Activated B cell treated with CpG ODN at 0.5 μM for 24 hours (primary cell): Measurements from ENCODE around the gene DOP1A. TPM values are rescaled to one million over a fixed set of nuclear protein-coding genes. Genes with fewer than 3 reads are reported as not detected.

Source experiments
- ATAC-seq: fragments of 200-7000 bp; cut with Tn5 transposase; one replicate; pipeline ENCODE4 v1.10.0; 2021; ENCODE audit warnings: low read depth, mild to moderate bottlenecking, moderate library complexity
- CTCF ChIA-PET: fragments of 350-600 bp; sonication (Branson Sonifier 250); formaldehyde crosslinking; loops from one replicate; lab custom pipeline; 2021; ENCODE audit warnings: antibody characterized with exemption; lab: Charles Lee
- POLR2A ChIA-PET: fragments of 350-600 bp; sonication (Branson Sonifier 250); formaldehyde crosslinking; loops from one replicate; lab custom pipeline; 2021; ENCODE audit warnings: antibody characterized with exemption; lab: Charles Lee
- DNase-seq: peaks from one replicate; pipeline ENCODE4 v3.0.0; 2022
- H3K27ac Mint-ChIP-seq: one replicate; pipeline ENCODE4 v1.8.0; 2020; ENCODE audit warnings: mixed read lengths
- H3K27me3 Mint-ChIP-seq: one replicate; pipeline ENCODE4 v1.8.0; 2021; ENCODE audit warnings: mixed read lengths
- H3K36me3 Mint-ChIP-seq: one replicate; pipeline ENCODE4 v1.8.0; 2021; ENCODE audit warnings: low read depth, mixed read lengths
- H3K4me1 Mint-ChIP-seq: one replicate; pipeline ENCODE4 v1.8.0; 2021; ENCODE audit warnings: mixed read lengths
- H3K4me3 Mint-ChIP-seq: one replicate; pipeline ENCODE4 v1.8.0; 2020; ENCODE audit warnings: mild to moderate bottlenecking, mixed read lengths
- H3K9me3 Mint-ChIP-seq: one replicate; pipeline ENCODE4 v1.8.0; 2020; ENCODE audit warnings: mixed read lengths
- intact Hi-C: fragments of 100-400 bp; cut with micrococcal nuclease; formaldehyde crosslinking; loops from one replicate; pipeline ENCODE4 v1.15.1; 2024
- total RNA-seq: library from RNA; stranded (reverse); gene quantifications from 2 replicates; pipeline ENCODE4 v1.2.3, GENCODE V29; 2022
- TF ChIP-seq, protein P1 (sequence below): fragments of 200-600 bp; IDR thresholded peaks from one replicate; pipeline ENCODE4 v1.8.0; 2022; ENCODE audit warnings: antibody characterized with exemption, mild to moderate bottlenecking

Gene DOP1A
- total RNA-seq, 1 donor from 2014 or later = 30.8 TPM

- CTCF ChIA-PET = interaction anchor here (1.2 kb wide), 1 partner anchor 46 kb away, joined by 3 read pairs; the partner anchor contains the start of gene DOP1A
- intact Hi-C loops = no loop called here
- DNase-seq = no peak
Measured at GRCh38 chr6:83113258-83113657, 45.8 kb downstream of the DOP1A start.

GRCh38 chr6:83114164-83114563, 46.7 kb downstream of the DOP1A start:
- intact Hi-C loops = no loop called here
- H3K9me3 Mint-ChIP-seq = no peaks in the 10 kb centered on the region
- peaks cover 38% of the 10 kb centered on the region for H3K36me3 Mint-ChIP-seq
- POLR2A ChIA-PET = no interaction called here
- DNase-seq (no peak), ATAC-seq (no peak)
- CTCF ChIA-PET = interaction anchor here (1.1 kb wide), 1 partner anchor 47 kb away, joined by 3 read pairs; the partner anchor contains the start of gene DOP1A
- H3K27ac Mint-ChIP-seq = no peak overlapping the region
- H3K4me3 Mint-ChIP-seq = no peak overlapping the region
- H3K4me1 Mint-ChIP-seq = peaks cover 10% of the 10 kb centered on the region
- TF ChIP-seq, protein P1, sequence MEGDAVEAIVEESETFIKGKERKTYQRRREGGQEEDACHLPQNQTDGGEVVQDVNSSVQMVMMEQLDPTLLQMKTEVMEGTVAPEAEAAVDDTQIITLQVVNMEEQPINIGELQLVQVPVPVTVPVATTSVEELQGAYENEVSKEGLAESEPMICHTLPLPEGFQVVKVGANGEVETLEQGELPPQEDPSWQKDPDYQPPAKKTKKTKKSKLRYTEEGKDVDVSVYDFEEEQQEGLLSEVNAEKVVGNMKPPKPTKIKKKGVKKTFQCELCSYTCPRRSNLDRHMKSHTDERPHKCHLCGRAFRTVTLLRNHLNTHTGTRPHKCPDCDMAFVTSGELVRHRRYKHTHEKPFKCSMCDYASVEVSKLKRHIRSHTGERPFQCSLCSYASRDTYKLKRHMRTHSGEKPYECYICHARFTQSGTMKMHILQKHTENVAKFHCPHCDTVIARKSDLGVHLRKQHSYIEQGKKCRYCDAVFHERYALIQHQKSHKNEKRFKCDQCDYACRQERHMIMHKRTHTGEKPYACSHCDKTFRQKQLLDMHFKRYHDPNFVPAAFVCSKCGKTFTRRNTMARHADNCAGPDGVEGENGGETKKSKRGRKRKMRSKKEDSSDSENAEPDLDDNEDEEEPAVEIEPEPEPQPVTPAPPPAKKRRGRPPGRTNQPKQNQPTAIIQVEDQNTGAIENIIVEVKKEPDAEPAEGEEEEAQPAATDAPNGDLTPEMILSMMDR = no peak
- H3K27me3 Mint-ChIP-seq = no peaks in the 10 kb centered on the region

More at GRCh38 chr6:83113258-83113657, 45.8 kb downstream of the DOP1A start:
- no peak overlapping the region for H3K4me3 Mint-ChIP-seq
- H3K27ac Mint-ChIP-seq = no peak overlapping the region
- ATAC-seq = no peak
- no peaks in the 10 kb centered on the region for H3K9me3 Mint-ChIP-seq
- POLR2A ChIA-PET = no interaction called here
- TF ChIP-seq, protein P1 = no peak
- H3K27me3 Mint-ChIP-seq = no peaks in the 10 kb centered on the region
- peaks cover 40% of the 10 kb centered on the region for H3K36me3 Mint-ChIP-seq
- H3K4me1 Mint-ChIP-seq = peaks cover 10% of the 10 kb centered on the region

- POLR2A ChIA-PET = no interaction called here
Measured at GRCh38 chr6:83117802-83118201, 50.3 kb downstream of the DOP1A start.

DNA sequence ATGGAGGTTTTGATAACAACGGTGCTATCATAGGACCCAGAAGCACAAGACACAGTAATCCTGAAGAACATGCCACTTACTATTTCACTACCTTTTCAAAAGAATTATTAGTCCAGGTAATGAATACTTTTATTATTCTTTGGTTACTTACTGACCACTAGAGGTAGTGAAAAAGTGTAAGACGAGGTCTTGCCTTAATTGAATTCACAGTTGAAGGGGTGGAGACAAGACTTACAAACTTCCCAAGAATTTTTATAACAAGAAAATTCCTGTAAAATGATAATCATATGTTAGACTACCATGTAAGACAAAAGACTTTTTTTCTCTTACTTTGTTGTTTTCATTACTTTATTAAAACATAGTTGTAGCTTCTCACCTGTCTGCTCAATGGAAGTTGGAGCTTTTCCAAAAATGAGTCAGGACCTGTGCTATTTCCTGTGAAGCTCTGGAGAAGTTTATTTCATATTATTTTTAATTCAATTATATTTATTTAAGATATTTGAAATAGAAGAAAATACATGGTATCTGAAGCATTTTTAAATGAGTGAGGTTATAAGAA, 52.4 kb downstream of the DOP1A start:
- Mint-ChIP-seq H3K9me3 (no peaks in the 10 kb centered on the region), H3K4me1 (no peaks in the 10 kb centered on the region), H3K4me3 (no peak overlapping the region), H3K36me3 (peaks cover 43% of the 10 kb centered on the region), H3K27me3 (no peaks in the 10 kb centered on the region), H3K27ac (no peak overlapping the region)
- intact Hi-C loops = loop anchor here (2.0 kb wide), 1 partner anchor 53 kb away; the partner anchor contains the start of gene DOP1A
- TF ChIP-seq, protein P1 = no peak
- ATAC-seq = no peak
- POLR2A ChIA-PET = no interaction called here
- CTCF ChIA-PET = interaction anchor here (3.2 kb wide), 1 partner anchor 53 kb away, joined by 12 read pairs; the partner anchor contains the start of gene DOP1A
- DNase-seq = no peak

More at GRCh38 chr6:83117802-83118201, 50.3 kb downstream of the DOP1A start:
- no peaks in the 10 kb centered on the region for H3K27me3 Mint-ChIP-seq
- DNase-seq = no peak
- H3K27ac Mint-ChIP-seq = no peak overlapping the region
- CTCF ChIA-PET = interaction anchor here (2.4 to 2.6 kb wide), 2 partner anchors 50 to 52 kb away, joined by 6 to 7 read pairs; partner anchors contain the start of genes DOP1A and UBE3D
- no peaks in the 10 kb centered on the region for H3K9me3 Mint-ChIP-seq
- no peak overlapping the region for H3K4me3 Mint-ChIP-seq
- TF ChIP-seq, protein P1 = no peak
- ATAC-seq = no peak
- H3K4me1 Mint-ChIP-seq = no peaks in the 10 kb centered on the region
- intact Hi-C loops = no loop called here
- peaks cover 31% of the 10 kb centered on the region for H3K36me3 Mint-ChIP-seq

GRCh38 chr6:83124553-83124952, 57.1 kb downstream of the DOP1A start:
- ChIA-PET CTCF (no interaction called here), POLR2A (no interaction called here)
- no peaks in the 10 kb centered on the region for H3K27me3 Mint-ChIP-seq
- H3K36me3 Mint-ChIP-seq = peaks cover 68% of the 10 kb centered on the region
- no peaks in the 10 kb centered on the region for H3K9me3 Mint-ChIP-seq
- no peak overlapping the region for H3K4me3 Mint-ChIP-seq
- no peaks in the 10 kb centered on the region for H3K4me1 Mint-ChIP-seq
- TF ChIP-seq, protein P1 = no peak
- ATAC-seq = no peak
- no peak for DNase-seq
- H3K27ac Mint-ChIP-seq = no peak overlapping the region
- intact Hi-C loops = no loop called here
